WTC11 (cell line): ENCODE data around the gene RNF215. TPM values are rescaled to one million over a fixed set of nuclear protein-coding genes. Genes with fewer than 3 reads are reported as not detected.

Experiments used
- ATAC-seq: fragments of 200-7000 bp; cut with Tn5 transposase; 2 replicates; pipeline ENCODE4 v1.10.0; 2021; ENCODE audit warnings: mild to moderate bottlenecking, moderate library complexity
- CTCF ChIA-PET: fragments of 300-600 bp; sonication (Branson Sonifier 250); formaldehyde crosslinking; loops from one replicate; lab custom pipeline; 2021; ENCODE audit warnings: antibody characterized with exemption; lab: Charles Lee
- POLR2A ChIA-PET: fragments of 350-600 bp; sonication (Branson Sonifier 250); formaldehyde crosslinking; loops from one replicate; lab custom pipeline; 2021; ENCODE audit warnings: antibody characterized with exemption; lab: Charles Lee
- DNase-seq: peaks from one replicate; pipeline ENCODE4 v3.0.0; 2021; ENCODE audit warnings: low spot score
- H3K27ac Mint-ChIP-seq: 2 replicates; pipeline ENCODE4 v1.8.0; 2021; ENCODE audit warnings: mixed read lengths
- H3K27me3 Mint-ChIP-seq: 2 replicates; pipeline ENCODE4 v1.8.0; 2021; ENCODE audit warnings: low read depth, mild to moderate bottlenecking, moderate library complexity, mixed read lengths
- H3K36me3 Mint-ChIP-seq: 2 replicates; pipeline ENCODE4 v1.8.0; 2021; ENCODE audit warnings: mixed read lengths
- H3K4me1 Mint-ChIP-seq: 2 replicates; pipeline ENCODE4 v1.8.0; 2022; ENCODE audit warnings: mixed read lengths
- H3K4me3 Mint-ChIP-seq: 2 replicates; pipeline ENCODE4 v1.8.0; 2021; ENCODE audit warnings: mild to moderate bottlenecking, moderate library complexity, mixed read lengths
- H3K9me3 Mint-ChIP-seq: 2 replicates; pipeline ENCODE4 v1.8.0; 2021; ENCODE audit warnings: mixed read lengths
- ATF6 ChIP-seq: sonication (generic); formaldehyde crosslinking; IDR thresholded peaks from 2 replicates; pipeline ENCODE4 v1.8.1; 2023; ENCODE audit warnings: mild to moderate bottlenecking, missing genetic modification reagents
- ESRRA ChIP-seq: sonication (generic); formaldehyde crosslinking; IDR thresholded peaks from 2 replicates; pipeline ENCODE4 v1.8.1; 2022; ENCODE audit warnings: mild to moderate bottlenecking, missing genetic modification reagents, borderline replicate concordance
- ETV6 ChIP-seq: sonication (generic); formaldehyde crosslinking; IDR thresholded peaks from 2 replicates; pipeline ENCODE4 v1.8.1; 2022; ENCODE audit warnings: mild to moderate bottlenecking, missing genetic modification reagents
- HMGXB4 ChIP-seq: sonication (generic); formaldehyde crosslinking; IDR thresholded peaks from 2 replicates; pipeline ENCODE4 v1.8.1; 2023; ENCODE audit warnings: mild to moderate bottlenecking, moderate library complexity, missing genetic modification reagents
- KAT7 ChIP-seq: sonication (generic); formaldehyde crosslinking; IDR thresholded peaks from 2 replicates; pipeline ENCODE4 v1.8.1; 2023; ENCODE audit warnings: missing genetic modification reagents, mild to moderate bottlenecking, borderline replicate concordance
- PRDM15 ChIP-seq: sonication (generic); formaldehyde crosslinking; IDR thresholded peaks from 2 replicates; pipeline ENCODE4 v1.8.0; 2022; ENCODE audit warnings: missing genetic modification reagents
- PREB ChIP-seq: sonication (generic); formaldehyde crosslinking; IDR thresholded peaks from 2 replicates; pipeline ENCODE4 v1.8.1; 2022; ENCODE audit warnings: mild to moderate bottlenecking, missing genetic modification reagents, moderate library complexity, borderline replicate concordance
- STAT6 ChIP-seq: sonication (generic); formaldehyde crosslinking; conservative IDR thresholded peaks from 2 replicates; pipeline ENCODE4 v1.8.1; 2023; ENCODE audit warnings: mild to moderate bottlenecking, low read depth, missing genetic modification reagents, moderate library complexity
- TEAD4 ChIP-seq: sonication (generic); formaldehyde crosslinking; IDR thresholded peaks from 2 replicates; pipeline ENCODE4 v1.8.0; 2022; ENCODE audit warnings: mild to moderate bottlenecking, missing genetic modification reagents
- USF2 ChIP-seq: sonication (generic); formaldehyde crosslinking; IDR thresholded peaks from 2 replicates; pipeline ENCODE4 v1.8.1; 2023; ENCODE audit warnings: mild to moderate bottlenecking, missing genetic modification reagents, moderate library complexity
- ZSCAN18 ChIP-seq: fragments of 250-450 bp; sonication (Bioruptor Pico); IDR thresholded peaks from 2 replicates; pipeline ENCODE4 v2.1.2; 2022; ENCODE audit warnings: mild to moderate bottlenecking, moderate library complexity
- total RNA-seq: library from RNA; stranded (reverse); gene quantifications from 3 replicates; pipeline ENCODE4 v1.2.3, GENCODE V29; 2021

Gene RNF215
- total RNA-seq, 1 experiment from 2014 or later, result 25.4 TPM

- ChIA-PET POLR2A (no interaction called here), CTCF (no interaction called here)
- no peaks in the 10 kb centered on the region for H3K9me3 Mint-ChIP-seq
- no peak overlapping the region for H3K27ac Mint-ChIP-seq
- no peak for ATAC-seq
- no peak for TF ChIP-seq KAT7 (CRISPR knock-in tag)
- TF ChIP-seq USF2 (CRISPR knock-in tag), result no peak
- no peak for TF ChIP-seq TEAD4 (CRISPR knock-in tag)
- TF ChIP-seq ATF6, result no peak
- no peak for TF ChIP-seq ZSCAN18
- TF ChIP-seq STAT6 (CRISPR knock-in tag), result no peak
- TF ChIP-seq PRDM15 (CRISPR knock-in tag), result no peak
- TF ChIP-seq PREB, result no peak
- TF ChIP-seq ESRRA (CRISPR knock-in tag), result no peak
- TF ChIP-seq ETV6, result no peak
- TF ChIP-seq HMGXB4 (CRISPR knock-in tag), result no peak
- TF ChIP-seq, all 79 proteins: peak for 0
- Mint-ChIP-seq H3K4me3 (no peak overlapping the region), H3K27me3 (no peaks in the 10 kb centered on the region), H3K36me3 (peaks cover 49% of the 10 kb centered on the region), H3K4me1 (peaks cover under 1% of the 10 kb centered on the region; the same call in 1 of the 2 replicates)
- DNase-seq, result no peak
Observed at GRCh38 chr22:30416403-30416802, 29.2 kb upstream of the RNF215 start.
